ENCODE measurements around the gene SDC1.

SDC1 gene

DNA sequence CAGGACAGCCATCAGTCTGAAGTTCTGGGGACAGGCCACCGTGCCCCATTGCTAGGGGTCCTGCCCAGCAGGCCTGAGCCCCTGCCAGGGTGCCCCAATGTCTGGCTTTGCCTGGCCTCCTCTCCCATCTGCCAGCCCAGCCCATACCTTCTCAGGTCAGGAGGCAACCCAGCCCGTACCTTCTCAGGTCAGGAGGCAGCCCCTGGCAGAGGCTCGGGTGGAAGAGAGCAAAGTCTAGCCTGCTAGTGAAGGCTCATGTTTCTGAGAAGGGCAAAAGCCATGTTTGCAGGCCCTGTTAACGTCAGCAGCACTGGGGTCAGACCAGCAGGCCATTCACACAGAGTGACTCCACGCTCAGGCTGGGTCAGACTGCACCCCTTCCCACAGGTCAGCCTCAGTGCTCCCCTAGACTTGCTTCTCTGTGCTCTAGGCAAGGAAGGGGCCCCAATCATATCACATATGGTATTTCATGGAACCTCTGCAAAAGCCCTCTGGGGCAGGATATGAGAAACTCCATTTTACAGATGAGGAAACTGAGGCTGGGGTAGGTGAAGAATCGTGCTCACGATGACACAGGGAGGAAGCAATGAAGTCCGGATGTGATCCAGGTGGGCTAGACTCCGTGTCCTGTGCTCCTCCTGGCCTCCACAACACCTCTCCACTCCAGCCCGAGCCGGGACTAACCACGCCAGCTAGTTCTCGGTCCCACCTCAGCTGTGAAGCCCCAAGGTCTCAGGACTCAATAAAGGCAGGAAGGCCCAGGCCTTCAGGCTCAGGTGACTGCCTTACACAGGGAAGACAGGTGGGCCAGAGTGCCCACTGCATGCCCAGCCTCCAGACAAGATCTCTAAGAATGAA lies 9.5 kb downstream of the SDC1 start:
- Mint-ChIP-seq H3K27me3 (peaks cover 30% of the 10 kb centered on the region), H3K36me3 (ENCODE audit: insufficient read depth) (no peaks in the 10 kb centered on the region), H3K27ac (ENCODE audit: low read depth) (no peak overlapping the region), H3K4me3 (no peak overlapping the region), H3K4me1 (no peaks in the 10 kb centered on the region), H3K9me3 (no peaks in the 10 kb centered on the region)
- DNase-seq (ENCODE audit: low spot score in 2 of 2) (no peak), ATAC-seq (replicated peaks; ENCODE audit: extremely low read depth, poor library complexity, severe bottlenecking) (no peak)

GRCh38 chr2:20214566-20215182 lies 10.3 kb downstream of the SDC1 start:
- no peaks in the 10 kb centered on the region for H3K36me3 Mint-ChIP-seq (ENCODE audit: insufficient read depth)
- H3K4me3 Mint-ChIP-seq: no peak overlapping the region
- H3K9me3 Mint-ChIP-seq: no peaks in the 10 kb centered on the region
- no peaks in the 10 kb centered on the region for H3K4me1 Mint-ChIP-seq
- no peak for ATAC-seq (replicated peaks; ENCODE audit: extremely low read depth, poor library complexity, severe bottlenecking)
- peaks cover 23% of the 10 kb centered on the region for H3K27me3 Mint-ChIP-seq
- H3K27ac Mint-ChIP-seq (ENCODE audit: low read depth): no peak overlapping the region
- no peak for DNase-seq (ENCODE audit: low spot score in 2 of 2)

GRCh38 chr2:20213651-20214565 lies 11.0 kb downstream of the SDC1 start:
- Mint-ChIP-seq H3K4me1 (no peaks in the 10 kb centered on the region), H3K9me3 (no peaks in the 10 kb centered on the region), H3K36me3 (ENCODE audit: insufficient read depth) (no peaks in the 10 kb centered on the region), H3K4me3 (no peak overlapping the region), H3K27me3 (peaks cover 21% of the 10 kb centered on the region), H3K27ac (ENCODE audit: low read depth) (no peak overlapping the region)
- DNase-seq (ENCODE audit: low spot score in 2 of 2): no peak
- ATAC-seq (replicated peaks; ENCODE audit: extremely low read depth, poor library complexity, severe bottlenecking): no peak

DNA sequence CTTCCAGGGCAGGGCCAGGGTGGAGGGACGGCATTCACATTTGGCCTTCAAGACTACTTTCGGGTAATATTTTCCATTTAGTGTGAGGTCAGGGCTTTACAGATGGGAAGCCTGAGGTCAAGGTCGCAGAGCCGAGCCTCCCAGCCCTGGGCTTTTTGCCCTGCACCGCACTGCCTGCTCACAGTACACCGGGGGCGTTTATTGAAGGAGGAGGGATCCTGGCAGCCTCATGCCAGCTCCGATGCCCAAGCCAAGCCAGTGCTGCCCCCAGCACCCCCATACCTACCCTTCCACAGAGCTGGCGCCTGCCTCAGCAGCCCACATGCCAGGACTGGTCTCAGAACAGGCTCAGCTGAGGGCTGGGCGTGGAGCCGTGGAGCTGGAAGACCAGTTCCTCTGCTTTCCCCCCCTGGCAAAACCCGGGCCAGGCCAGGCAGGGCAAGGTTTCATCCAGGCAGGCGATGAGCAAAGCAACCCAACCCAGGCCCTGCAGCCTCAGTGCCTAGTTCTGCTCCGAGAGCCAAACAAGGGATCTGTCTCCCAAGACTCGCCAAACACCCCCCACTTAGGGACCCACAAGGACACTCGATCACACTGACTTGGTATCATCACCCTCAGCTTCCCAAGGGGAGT lies 11.9 kb downstream of the SDC1 start:
- no peaks in the 10 kb centered on the region for H3K36me3 Mint-ChIP-seq (ENCODE audit: insufficient read depth)
- H3K27ac Mint-ChIP-seq (ENCODE audit: low read depth): no peak overlapping the region
- H3K9me3 Mint-ChIP-seq: no peaks in the 10 kb centered on the region
- ATAC-seq (replicated peaks; ENCODE audit: extremely low read depth, poor library complexity, severe bottlenecking) (no peak), DNase-seq (ENCODE audit: low spot score in 2 of 2) (no peak)
- H3K4me1 Mint-ChIP-seq: no peaks in the 10 kb centered on the region
- no peak overlapping the region for H3K4me3 Mint-ChIP-seq
- peaks cover 11% of the 10 kb centered on the region for H3K27me3 Mint-ChIP-seq

- DNase-seq (ENCODE audit: low spot score in 2 of 2) (no peak), ATAC-seq (replicated peaks; ENCODE audit: extremely low read depth, poor library complexity, severe bottlenecking) (no peak)
- no peaks in the 10 kb centered on the region for H3K4me1 Mint-ChIP-seq
- H3K36me3 Mint-ChIP-seq (ENCODE audit: insufficient read depth): no peaks in the 10 kb centered on the region
- H3K27me3 Mint-ChIP-seq: peaks cover 10% of the 10 kb centered on the region
- no peak overlapping the region for H3K27ac Mint-ChIP-seq (ENCODE audit: low read depth)
- H3K9me3 Mint-ChIP-seq: no peaks in the 10 kb centered on the region
- no peak overlapping the region for H3K4me3 Mint-ChIP-seq
Measured at GRCh38 chr2:20212459-20212870, 12.5 kb downstream of the SDC1 start.

GRCh38 chr2:20211860-20212458 lies 13.0 kb downstream of the SDC1 start:
- H3K9me3 Mint-ChIP-seq: no peaks in the 10 kb centered on the region
- ATAC-seq (replicated peaks; ENCODE audit: extremely low read depth, poor library complexity, severe bottlenecking) (no peak), DNase-seq (ENCODE audit: low spot score in 2 of 2) (no peak)
- peaks cover 10% of the 10 kb centered on the region for H3K27me3 Mint-ChIP-seq
- H3K27ac Mint-ChIP-seq (ENCODE audit: low read depth): no peak overlapping the region
- H3K4me1 Mint-ChIP-seq: no peaks in the 10 kb centered on the region
- H3K36me3 Mint-ChIP-seq (ENCODE audit: insufficient read depth): no peaks in the 10 kb centered on the region
- H3K4me3 Mint-ChIP-seq: no peak overlapping the region

DNA sequence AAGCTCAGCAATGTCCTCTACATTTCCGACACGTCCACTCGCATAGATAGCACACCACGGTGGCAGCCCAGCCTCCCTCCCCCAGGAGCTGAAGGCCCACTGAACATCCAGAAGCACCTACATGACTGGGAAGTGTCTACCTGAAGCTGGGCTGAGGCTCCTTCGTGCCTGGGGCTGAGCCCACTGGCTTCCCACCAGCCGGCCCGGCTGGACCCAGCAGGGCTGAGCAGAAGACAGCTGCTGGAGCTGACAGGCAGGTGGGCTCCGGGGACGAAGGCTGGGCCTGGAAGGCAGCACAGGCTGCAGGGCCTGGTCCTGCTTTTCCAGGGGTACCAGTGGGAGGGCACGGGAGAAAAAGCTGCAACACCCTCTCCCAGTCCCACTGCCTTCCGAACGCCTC lies 13.5 kb downstream of the SDC1 start:
- no peaks in the 10 kb centered on the region for H3K9me3 Mint-ChIP-seq
- H3K36me3 Mint-ChIP-seq (ENCODE audit: insufficient read depth): no peaks in the 10 kb centered on the region
- no peak overlapping the region for H3K27ac Mint-ChIP-seq (ENCODE audit: low read depth)
- DNase-seq (ENCODE audit: low spot score in 2 of 2) (no peak), ATAC-seq (replicated peaks; ENCODE audit: extremely low read depth, poor library complexity, severe bottlenecking) (no peak)
- peaks cover 10% of the 10 kb centered on the region for H3K27me3 Mint-ChIP-seq
- no peaks in the 10 kb centered on the region for H3K4me1 Mint-ChIP-seq
- H3K4me3 Mint-ChIP-seq: no peak overlapping the region

- no peaks in the 10 kb centered on the region for H3K9me3 Mint-ChIP-seq
- H3K27me3 Mint-ChIP-seq: peaks cover 10% of the 10 kb centered on the region
- ATAC-seq (replicated peaks; ENCODE audit: extremely low read depth, poor library complexity, severe bottlenecking) (no peak), DNase-seq (ENCODE audit: low spot score in 2 of 2) (no peak)
- H3K4me3 Mint-ChIP-seq: no peak overlapping the region
- no peaks in the 10 kb centered on the region for H3K4me1 Mint-ChIP-seq
- no peak overlapping the region for H3K27ac Mint-ChIP-seq (ENCODE audit: low read depth)
- no peaks in the 10 kb centered on the region for H3K36me3 Mint-ChIP-seq (ENCODE audit: insufficient read depth)
Measured at GRCh38 chr2:20210462-20210861, 14.5 kb downstream of the SDC1 start.

GRCh38 chr2:20209373-20210109 lies 15.4 kb downstream of the SDC1 start:
- Mint-ChIP-seq H3K27me3 (peaks cover 10% of the 10 kb centered on the region), H3K4me1 (no peaks in the 10 kb centered on the region), H3K27ac (ENCODE audit: low read depth) (no peak overlapping the region), H3K9me3 (no peaks in the 10 kb centered on the region), H3K4me3 (no peak overlapping the region), H3K36me3 (ENCODE audit: insufficient read depth) (no peaks in the 10 kb centered on the region)
- no peak for DNase-seq (ENCODE audit: low spot score in 2 of 2)
- ATAC-seq (replicated peaks; ENCODE audit: extremely low read depth, poor library complexity, severe bottlenecking): no peak

GRCh38 chr2:20208476-20208859 lies 16.5 kb downstream of the SDC1 start:
- H3K27ac Mint-ChIP-seq (ENCODE audit: low read depth): no peak overlapping the region
- no peak overlapping the region for H3K4me3 Mint-ChIP-seq
- H3K9me3 Mint-ChIP-seq: no peaks in the 10 kb centered on the region
- no peaks in the 10 kb centered on the region for H3K4me1 Mint-ChIP-seq
- H3K36me3 Mint-ChIP-seq (ENCODE audit: insufficient read depth): no peaks in the 10 kb centered on the region
- DNase-seq (ENCODE audit: low spot score in 2 of 2) (no peak), ATAC-seq (replicated peaks; ENCODE audit: extremely low read depth, poor library complexity, severe bottlenecking) (no peak)
- peaks cover 1% of the 10 kb centered on the region for H3K27me3 Mint-ChIP-seq

GRCh38 chr2:20207051-20207450 lies 17.9 kb downstream of the SDC1 start:
- Mint-ChIP-seq H3K9me3 (no peaks in the 10 kb centered on the region), H3K36me3 (ENCODE audit: insufficient read depth) (no peaks in the 10 kb centered on the region), H3K4me3 (no peak overlapping the region)

More at GRCh38 chr2:20207051-20207450, 17.9 kb downstream of the SDC1 start:
- no peaks in the 10 kb centered on the region for H3K27me3 Mint-ChIP-seq
- DNase-seq (ENCODE audit: low spot score in 2 of 2): no peak
- H3K4me1 Mint-ChIP-seq: no peaks in the 10 kb centered on the region
- no peak for ATAC-seq (replicated peaks; ENCODE audit: extremely low read depth, poor library complexity, severe bottlenecking)
- no peak overlapping the region for H3K27ac Mint-ChIP-seq (ENCODE audit: low read depth)

Measured in central memory CD8-positive, alpha-beta T cell (primary cell).